Adrenal gland (tissue), 5 donors: ENCODE data around the gene TLE3.

Source experiments
- POLR2A ChIP-seq, 2 donors: fragments of 450-650 bp; IDR thresholded peaks; one replicate each; pipeline ENCODE4 v1.6.1; 2017; ENCODE audit warnings: antibody characterized with exemption in 2 of 2, mild to moderate bottlenecking in 2 of 2, moderate library complexity in 1 of 2
- TF ChIP-seq, protein P1 (sequence below), 6 experiments: fragments of 450-650 bp in 4 of 6; fragments of 200-600 bp in 2 of 6; sonication (generic) in 1 of 6; IDR thresholded peaks; 1 replicate in 5 of 6; 2 replicates in 1 of 6; pipeline versions ENCODE4 v1.5.1 to v1.8.0; 2016 to 2021; ENCODE audit warnings: antibody characterized with exemption in 6 of 6, mild to moderate bottlenecking in 2 of 6, moderate library complexity in 1 of 6
- donor health status: DM: no; HTN: no; CAD: no.

DNA sequence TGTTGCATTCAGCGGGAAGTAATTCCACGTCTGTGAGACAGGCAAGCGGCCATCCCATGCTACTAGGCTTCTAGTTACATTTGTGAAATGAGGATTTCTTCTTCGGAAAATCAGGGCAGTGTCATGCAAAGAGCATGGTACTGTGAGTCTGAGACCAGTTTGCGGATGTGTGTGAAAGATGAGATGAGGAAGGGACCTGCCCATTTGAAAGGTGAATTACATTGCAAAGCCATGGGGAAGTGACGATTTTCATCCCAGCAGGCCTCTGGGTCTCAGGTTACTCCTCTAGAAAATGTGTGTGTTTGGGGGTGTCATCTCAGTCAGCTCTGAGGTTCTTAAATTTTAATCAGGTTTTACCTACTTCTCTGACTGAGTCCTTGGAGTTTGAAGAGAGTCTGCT, 16.1 kb downstream of the TLE3 start:
- TF ChIP-seq, protein P1, sequence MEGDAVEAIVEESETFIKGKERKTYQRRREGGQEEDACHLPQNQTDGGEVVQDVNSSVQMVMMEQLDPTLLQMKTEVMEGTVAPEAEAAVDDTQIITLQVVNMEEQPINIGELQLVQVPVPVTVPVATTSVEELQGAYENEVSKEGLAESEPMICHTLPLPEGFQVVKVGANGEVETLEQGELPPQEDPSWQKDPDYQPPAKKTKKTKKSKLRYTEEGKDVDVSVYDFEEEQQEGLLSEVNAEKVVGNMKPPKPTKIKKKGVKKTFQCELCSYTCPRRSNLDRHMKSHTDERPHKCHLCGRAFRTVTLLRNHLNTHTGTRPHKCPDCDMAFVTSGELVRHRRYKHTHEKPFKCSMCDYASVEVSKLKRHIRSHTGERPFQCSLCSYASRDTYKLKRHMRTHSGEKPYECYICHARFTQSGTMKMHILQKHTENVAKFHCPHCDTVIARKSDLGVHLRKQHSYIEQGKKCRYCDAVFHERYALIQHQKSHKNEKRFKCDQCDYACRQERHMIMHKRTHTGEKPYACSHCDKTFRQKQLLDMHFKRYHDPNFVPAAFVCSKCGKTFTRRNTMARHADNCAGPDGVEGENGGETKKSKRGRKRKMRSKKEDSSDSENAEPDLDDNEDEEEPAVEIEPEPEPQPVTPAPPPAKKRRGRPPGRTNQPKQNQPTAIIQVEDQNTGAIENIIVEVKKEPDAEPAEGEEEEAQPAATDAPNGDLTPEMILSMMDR (IDR thresholded peaks at IDR 0.05): no peak
- no peak for TF ChIP-seq POLR2A (IDR thresholded peaks at IDR 0.05)
